Measurements from ENCODE around the gene CAGE1.
"Not testable (repeated sequence)": the region's sequence is repeated elsewhere in the genome, so short reads cannot be mapped to it uniquely, and the experiment has no call there.

CAGE1 gene

DNA sequence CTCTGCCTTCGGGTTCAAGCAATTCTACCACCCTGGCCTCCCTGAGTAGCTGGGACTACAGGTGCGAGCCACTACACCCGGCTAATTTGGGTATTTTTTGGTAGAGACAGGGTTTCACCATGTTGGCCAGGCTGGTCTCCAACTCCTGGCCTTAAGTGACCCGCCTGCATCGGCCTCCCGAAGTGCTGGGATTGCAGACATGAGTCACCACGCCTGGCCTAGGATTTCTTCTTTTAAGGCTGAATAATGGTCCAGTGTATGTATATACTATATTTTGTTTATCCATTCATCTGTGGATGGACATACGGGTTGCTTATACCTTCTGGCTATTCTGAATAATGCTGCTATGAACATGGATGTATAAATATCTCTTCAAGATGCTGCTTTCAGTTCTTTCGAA is 17.2 kb upstream of the CAGE1 start:
- FAIRE-seq = no peak

DNA sequence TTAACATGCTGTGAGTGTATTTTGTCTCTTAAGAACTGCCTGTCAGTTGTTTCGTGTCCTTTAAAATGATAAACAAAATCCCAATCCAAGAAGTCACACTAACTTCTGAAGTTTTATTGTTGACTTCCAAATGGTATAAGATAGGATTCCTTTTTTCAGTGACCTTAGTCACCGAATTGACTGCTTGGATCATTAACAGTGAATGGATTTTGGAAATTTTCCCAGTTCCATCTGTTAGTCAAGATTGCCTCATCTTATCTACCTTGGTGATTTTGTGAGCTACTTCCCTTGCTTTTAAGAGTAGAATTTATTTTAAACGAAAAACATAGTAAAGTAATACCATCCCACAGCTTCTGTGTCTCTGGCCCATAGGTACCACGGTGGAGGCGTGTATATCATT is 15.0 kb upstream of the CAGE1 start:
- no peak for FAIRE-seq

GRCh38 chr6:7402716-7403115 is 13.2 kb upstream of the CAGE1 start:
- FAIRE-seq = no peak

DNA sequence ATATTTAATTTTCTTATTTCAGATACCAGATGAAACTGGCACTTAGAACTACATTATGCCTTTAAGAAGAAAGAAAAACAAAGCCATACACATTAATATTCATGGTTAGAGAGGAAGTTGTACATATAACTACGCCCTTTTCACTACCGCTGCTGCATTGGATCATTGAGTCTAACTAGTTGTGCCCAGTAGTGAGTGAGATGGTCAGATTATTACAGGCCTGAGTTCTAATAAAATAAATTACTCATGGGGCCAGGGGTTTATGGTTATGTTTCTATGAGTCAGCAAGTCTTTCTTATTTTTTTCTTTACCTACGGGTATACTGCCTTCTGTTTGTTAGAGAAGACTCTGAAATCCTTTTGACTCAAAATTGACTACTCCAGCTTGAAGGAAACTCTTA is 11.5 kb upstream of the CAGE1 start:
- no peak for FAIRE-seq

DNA sequence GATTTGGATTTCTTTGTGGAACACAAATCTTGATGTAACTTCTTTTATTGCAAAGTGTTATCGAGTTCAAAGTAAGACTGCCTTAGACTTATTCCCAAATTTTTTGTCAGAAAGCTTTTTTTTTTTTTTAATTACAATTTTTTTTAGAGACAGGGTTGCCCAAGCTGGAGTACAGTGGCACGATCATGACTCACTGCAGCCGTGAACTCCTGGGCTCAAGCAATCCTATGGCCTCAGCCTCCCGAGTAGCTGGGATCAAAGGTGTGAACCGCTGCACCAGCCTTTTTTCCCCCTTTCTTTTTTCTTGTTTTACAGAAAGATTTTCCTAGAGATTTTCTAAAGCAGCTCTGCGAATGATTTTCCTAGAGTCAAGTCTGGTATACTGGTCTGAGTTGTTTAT is 2.9 kb upstream of the CAGE1 start:
- no peak for FAIRE-seq

- no peak for FAIRE-seq
These were observed 1.6 kb upstream of the CAGE1 start for GRCh38 chr6:7391151-7391550.

DNA sequence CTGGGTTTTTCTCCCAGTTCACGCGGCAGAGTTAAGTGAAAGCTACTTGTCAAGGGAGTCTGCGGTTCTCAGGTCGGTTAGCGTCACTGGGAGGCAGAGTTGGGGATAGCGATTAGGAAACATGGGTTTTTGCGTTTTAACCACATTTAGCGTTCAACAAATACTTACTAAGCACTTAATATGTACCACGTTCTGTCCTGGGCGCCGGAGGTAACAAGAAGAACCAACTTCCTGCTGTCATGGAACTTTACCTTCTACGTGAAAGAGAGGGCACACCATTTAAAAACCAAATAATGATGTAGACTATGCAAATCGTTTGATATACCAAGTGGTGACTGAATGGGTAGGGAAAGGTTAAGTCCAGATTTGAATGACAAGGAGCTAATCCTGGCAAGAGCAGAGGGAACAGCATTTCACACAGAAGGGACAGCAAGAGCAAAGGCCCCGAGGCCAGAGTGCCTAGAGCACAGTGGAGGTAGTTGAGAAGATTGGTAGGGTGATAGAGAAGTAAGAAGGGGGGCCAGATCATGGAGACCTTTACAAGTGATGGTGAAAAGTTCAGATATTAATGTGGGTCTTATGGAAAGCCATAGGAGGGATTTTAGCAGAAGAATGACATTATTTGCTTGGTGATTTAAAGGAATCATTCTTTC is 810 bp upstream of the CAGE1 start:
- no peak for FAIRE-seq

DNA sequence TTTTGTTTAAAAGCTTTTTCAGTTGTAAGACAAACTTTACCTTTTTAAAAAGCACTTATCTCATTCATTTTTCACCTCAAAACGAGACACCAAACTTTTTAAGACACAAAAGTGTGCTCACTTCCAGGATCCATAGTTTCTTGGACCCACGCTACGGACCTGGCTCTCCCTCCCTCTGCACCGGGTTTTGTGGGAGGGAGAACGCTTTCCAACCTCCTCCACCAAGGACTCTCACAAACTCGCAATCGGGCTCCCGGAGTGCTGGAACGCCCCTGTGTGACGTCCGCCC is 436 bp downstream of the CAGE1 start:
- FAIRE-seq = no peak

DNA sequence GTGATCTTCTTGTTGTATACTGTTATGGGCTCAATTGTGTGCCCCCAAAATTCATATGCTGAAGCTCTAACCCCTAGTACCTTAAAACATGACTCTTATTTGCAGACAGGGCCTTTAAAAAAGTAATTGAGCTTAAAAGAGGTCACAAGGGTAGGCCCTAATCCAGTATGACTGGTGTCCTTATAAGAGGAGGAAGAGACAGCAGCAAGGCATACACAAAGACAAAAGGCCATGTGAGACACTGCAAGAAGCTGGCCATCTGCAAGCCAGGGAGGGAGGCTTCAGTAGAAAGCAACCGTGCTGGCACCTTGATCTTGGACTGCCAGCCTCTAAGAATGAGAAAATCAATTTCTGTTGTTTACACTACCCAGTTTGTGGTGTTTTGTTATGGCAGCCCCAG is 8.4 kb downstream of the CAGE1 start:
- FAIRE-seq = no peak

GRCh38 chr6:7378740-7379139 is 10.8 kb downstream of the CAGE1 start:
- FAIRE-seq = no peak

- FAIRE-seq = no peak
These were observed 11.6 kb downstream of the CAGE1 start for GRCh38 chr6:7377961-7378360.

GRCh38 chr6:7373739-7374138 is 15.8 kb downstream of the CAGE1 start:
- FAIRE-seq = no peak

DNA sequence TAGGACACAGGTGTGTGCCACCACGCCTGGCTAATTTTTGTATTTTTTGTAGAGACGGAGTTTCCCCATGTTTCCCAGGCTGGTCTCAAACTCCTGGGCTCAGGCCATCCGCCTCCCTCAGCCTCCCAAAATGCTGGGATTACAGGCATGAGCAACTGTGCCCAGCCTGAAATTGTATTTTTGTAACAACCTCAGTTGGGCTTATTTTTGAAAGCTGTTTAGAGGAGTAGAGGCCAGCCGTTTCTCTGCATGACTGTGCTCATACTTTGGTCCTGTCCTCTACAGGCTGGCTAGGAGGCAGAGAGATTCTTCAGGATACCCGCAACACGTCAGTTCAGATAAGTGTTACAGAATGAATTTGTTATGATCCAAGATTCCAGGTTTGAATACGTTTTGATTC is 22.1 kb downstream of the CAGE1 start:
- no peak for FAIRE-seq

DNA sequence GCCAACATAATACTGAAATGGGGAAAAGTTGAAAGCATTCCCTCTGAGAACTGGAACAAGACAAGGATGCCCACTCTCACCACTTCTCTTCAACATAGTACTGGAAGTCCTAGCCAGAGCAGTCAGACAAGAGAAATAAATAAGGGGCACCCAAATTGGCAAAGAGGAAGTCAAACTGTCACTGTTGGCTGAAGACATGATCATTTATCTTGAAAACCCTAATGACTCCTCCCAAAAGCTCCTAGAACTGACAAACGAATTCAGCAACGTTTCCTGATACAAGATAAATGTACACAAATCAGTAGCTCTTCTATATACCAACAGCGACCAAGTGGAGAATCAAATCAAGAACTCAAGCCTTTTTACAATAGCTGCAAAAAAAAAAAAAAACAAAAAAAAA is 37.6 kb downstream of the CAGE1 start:
- not testable (repeated sequence) for FAIRE-seq

GRCh38 chr6:7350591-7350990 is 39.0 kb downstream of the CAGE1 start:
- FAIRE-seq = not testable (repeated sequence)

- FAIRE-seq = not testable (repeated sequence)
These were observed 42.0 kb downstream of the CAGE1 start for GRCh38 chr6:7347551-7347997.

GRCh38 chr6:7344773-7345450 is 44.6 kb downstream of the CAGE1 start:
- FAIRE-seq = not testable (repeated sequence)

DNA sequence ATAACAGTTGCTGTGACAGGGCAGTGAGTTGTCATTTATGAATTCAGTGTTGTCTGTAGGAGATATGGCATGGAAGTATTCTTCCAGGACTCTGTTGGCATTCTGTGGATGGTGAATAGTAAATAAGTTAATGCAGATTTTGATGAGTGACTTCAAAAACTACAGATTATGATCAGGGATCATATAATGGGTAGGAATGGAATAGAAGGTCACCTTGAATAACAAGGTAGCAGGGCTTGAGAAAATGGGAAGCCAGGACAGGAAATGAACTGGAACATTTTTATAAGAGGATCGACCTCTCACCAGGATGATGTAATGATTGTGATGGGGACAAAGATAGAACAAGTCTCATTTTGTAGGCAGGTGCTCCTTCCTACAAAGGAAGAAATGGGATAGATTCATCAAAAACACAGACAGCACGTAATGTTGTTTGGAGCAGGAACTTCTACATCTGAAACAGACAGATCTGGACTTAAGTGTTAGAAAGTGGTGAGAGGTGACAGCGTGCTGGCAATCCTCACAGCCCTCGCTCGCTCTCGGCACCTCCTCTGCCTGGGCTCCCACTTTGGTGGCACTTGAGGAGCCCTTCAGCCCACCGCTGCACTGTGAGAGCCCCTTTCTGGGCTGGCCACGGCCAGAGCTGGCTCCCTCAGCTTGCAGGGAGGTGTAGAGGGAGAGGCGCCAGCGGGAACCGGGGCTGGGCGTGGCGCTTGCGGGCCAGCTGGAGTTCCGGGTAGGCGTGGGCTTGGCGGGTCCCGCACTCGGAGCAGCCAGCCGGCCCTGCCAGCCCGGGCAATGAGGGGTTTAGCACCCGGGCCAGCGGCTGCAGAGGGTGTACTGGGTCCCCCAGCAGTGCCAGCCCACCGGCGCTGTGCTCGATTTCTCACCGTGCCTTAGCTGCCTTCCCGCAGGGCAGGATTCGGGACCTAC is 45.7 kb downstream of the CAGE1 start:
- no peak for FAIRE-seq

DNA sequence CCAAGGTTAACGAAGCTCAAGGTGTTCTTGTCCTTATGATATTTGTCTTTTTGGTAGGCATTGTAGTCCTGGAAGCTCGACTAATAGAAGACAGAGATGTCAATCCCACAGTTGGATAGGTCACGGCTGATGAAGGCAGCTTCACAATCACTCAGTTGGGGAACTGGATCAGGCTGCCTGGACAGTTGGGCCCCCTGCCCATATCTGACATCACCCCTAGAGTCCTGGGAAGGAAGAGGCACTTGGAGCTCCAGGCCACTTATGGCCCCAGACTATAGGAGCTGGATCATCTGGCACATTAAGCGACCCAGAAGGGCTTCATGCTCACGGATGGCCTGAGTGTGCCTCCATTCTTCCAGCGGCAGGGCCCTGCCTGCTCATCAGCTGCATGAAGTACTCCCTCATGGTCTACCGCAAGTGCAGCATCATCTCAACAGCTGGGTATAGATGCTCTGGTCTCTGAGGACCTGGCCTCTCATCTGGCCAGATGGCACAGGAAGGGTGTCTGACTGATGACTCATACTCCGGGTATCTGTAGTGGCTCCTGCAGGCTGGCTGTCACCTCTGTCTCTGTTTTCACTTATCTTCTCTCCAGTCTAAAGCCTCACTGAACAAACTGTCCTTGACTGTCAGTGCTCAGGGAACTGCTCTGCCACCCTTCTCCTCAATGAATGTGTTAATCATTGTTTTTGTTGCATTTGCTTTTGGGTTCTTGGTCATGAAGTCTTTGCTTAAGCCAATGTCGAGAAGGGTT is 47.4 kb downstream of the CAGE1 start:
- no peak for FAIRE-seq

DNA sequence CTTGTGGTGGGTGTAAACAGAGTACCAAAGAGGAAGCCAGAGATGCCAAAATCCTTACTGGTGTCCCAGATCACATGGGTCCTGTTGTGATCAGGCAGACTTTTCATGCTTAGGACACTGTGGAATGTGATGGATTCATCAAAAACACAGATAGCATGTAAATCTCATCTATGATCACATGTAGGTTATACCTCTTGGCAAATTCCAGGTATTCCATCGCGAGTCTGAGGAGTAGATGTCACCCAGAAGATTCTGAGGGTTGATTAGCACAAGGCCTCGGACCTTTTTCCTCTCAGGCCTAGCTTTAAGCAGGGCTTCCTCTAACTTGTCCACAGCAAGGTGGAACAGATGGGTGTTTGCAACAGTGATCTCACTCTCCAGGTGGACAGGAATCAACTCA is 48.3 kb downstream of the CAGE1 start:
- no peak for FAIRE-seq

DNA sequence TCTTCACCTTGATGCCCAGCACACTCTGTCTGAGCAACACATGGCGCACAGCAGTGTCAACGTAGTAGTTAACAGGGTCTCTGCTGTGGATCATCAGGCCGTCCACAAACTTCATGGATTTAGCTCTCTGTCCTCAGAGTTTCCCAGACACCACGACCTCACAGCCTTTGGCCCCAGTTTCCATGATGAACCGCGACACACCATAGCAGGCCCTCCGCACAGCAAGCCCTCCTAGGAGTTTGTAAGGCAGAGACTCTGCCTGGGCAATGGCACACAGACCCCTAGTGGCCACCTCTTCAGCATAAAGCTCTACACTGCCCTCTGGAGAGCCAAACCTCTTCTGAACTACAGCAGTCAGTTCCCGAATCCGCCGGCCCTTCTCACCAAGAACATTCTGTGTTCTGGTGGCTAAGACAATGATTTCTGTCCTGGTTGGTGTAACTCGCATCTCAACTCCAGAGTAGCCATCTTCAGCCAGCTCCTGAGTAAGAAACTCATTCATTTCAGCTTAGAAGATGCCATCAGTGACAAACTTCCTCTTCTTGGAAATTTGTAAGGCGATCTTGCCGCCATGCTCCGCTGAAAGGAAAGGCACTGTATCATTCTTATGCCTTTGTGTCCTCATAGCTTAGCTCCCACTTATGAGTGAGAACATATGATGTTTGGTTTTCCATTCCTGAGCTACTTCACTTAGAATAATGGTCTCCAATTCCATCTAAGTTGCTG is 50.4 kb downstream of the CAGE1 start:
- not testable (repeated sequence) for FAIRE-seq

DNA sequence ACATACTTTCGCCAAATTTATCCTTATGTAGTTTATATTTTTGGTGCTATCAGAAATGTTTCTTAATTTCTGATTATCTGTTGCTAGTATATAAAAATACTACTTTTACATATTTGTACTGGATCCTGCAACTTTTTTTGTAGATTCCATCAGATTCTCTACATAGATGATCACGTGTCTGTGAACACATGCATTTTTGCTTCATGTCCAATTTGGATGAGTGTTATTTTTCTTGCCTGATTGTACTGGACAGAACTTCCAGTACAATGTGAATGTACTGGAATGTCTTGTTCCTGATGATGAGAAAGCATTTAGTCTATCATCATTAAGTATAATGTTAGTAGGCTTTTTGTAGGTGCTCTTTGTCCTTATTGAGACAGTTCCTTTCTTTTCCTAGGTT is 51.5 kb downstream of the CAGE1 start:
- FAIRE-seq = no peak

- FAIRE-seq = no peak
These were observed 54.0 kb downstream of the CAGE1 start for GRCh38 chr6:7335519-7335918.
